ENCODE measurements around the gene P2RX3.
A peak's percentile ranks its signal among the peaks of the same experiment; 100 is the strongest.

The P2RX3 gene

GRCh38 chr11:57310091-57310490 lies 28.1 kb upstream of the P2RX3 start:
- no peak for DNase-seq (ENCODE audit: low read depth)

GRCh38 chr11:57310630-57311086 lies 27.5 kb upstream of the P2RX3 start:
- DNase-seq (ENCODE audit: low read depth) = no peak

- DNase-seq (ENCODE audit: low read depth) = peak; percentile 98
Observed at GRCh38 chr11:57311109-57311936, 26.8 kb upstream of the P2RX3 start.

GRCh38 chr11:57312511-57313021 lies 25.6 kb upstream of the P2RX3 start:
- no peak for DNase-seq (ENCODE audit: low read depth)

GRCh38 chr11:57313071-57313787 lies 24.9 kb upstream of the P2RX3 start:
- no peak for DNase-seq (ENCODE audit: low read depth)

GRCh38 chr11:57313788-57314135 lies 24.4 kb upstream of the P2RX3 start:
- DNase-seq (ENCODE audit: low read depth) = no peak

- DNase-seq (ENCODE audit: low read depth) = no peak
Observed at GRCh38 chr11:57314221-57314973, 23.8 kb upstream of the P2RX3 start.

GRCh38 chr11:57315491-57315890 lies 22.7 kb upstream of the P2RX3 start:
- DNase-seq (ENCODE audit: low read depth) = peak; percentile 56

- no peak for DNase-seq (ENCODE audit: low read depth)
Observed at GRCh38 chr11:57316017-57316416, 22.1 kb upstream of the P2RX3 start.

- DNase-seq (ENCODE audit: low read depth) = no peak
Observed at GRCh38 chr11:57318178-57318577, 20.0 kb upstream of the P2RX3 start.

- DNase-seq (ENCODE audit: low read depth) = no peak
Observed at GRCh38 chr11:57320067-57320718, 18.0 kb upstream of the P2RX3 start.

GRCh38 chr11:57320719-57321387 lies 17.3 kb upstream of the P2RX3 start:
- no peak for DNase-seq (ENCODE audit: low read depth)

- DNase-seq (ENCODE audit: low read depth) = no peak
Observed at GRCh38 chr11:57321388-57322255, 16.5 kb upstream of the P2RX3 start.

- DNase-seq (ENCODE audit: low read depth) = peak; percentile 96
Observed at GRCh38 chr11:57322256-57323166, 15.6 kb upstream of the P2RX3 start.

- DNase-seq (ENCODE audit: low read depth) = peak; percentile 55
Observed at GRCh38 chr11:57323167-57323854, 14.8 kb upstream of the P2RX3 start.

GRCh38 chr11:57323855-57324153 lies 14.3 kb upstream of the P2RX3 start:
- DNase-seq (ENCODE audit: low read depth) = no peak

GRCh38 chr11:57324154-57324885 lies 13.8 kb upstream of the P2RX3 start:
- DNase-seq (ENCODE audit: low read depth) = peak; percentile 52

All from iris pigment epithelial cell (primary cell).